Measurements from ENCODE around the gene JUP.
A peak's percentile ranks its signal among the peaks of the same experiment; 100 is the strongest.

JUP gene

DNA sequence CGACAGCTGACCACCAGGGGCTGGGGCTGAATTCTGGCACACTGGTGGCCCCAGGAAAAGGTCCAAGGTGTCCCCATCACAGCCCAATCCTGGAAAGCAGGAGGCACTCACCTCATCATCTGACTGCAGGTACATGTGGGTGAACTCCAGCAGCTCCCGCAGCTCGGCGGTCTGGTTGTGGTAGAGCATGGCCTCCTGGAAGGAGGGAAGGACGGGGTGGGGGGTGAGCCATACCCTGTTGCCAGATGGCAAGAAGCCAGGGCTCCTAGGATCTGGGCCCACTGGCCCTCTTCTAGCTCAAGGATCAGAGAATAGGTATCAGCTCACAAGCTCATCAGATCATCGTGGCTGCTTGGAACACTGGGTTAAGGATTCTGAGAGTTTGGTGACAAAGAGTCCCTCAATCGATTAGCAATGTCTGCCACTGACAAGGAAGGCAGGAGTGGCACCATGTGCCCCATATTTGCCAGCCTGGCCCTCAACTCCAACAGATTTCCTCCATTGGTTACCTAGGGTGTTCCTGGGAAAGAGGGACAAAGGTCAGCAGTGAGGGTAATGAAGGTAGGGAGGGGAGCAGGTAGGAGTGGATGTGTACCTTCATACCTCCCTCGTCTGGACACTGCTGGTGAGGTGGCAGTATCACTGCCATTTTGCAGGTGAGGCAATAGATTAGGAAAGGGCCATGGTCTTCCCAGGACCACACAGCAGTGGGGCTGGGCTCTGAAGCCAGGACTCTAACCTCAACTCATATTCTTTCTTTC, 20.4 kb upstream of the JUP start:
- DNase-seq = no peak

DNA sequence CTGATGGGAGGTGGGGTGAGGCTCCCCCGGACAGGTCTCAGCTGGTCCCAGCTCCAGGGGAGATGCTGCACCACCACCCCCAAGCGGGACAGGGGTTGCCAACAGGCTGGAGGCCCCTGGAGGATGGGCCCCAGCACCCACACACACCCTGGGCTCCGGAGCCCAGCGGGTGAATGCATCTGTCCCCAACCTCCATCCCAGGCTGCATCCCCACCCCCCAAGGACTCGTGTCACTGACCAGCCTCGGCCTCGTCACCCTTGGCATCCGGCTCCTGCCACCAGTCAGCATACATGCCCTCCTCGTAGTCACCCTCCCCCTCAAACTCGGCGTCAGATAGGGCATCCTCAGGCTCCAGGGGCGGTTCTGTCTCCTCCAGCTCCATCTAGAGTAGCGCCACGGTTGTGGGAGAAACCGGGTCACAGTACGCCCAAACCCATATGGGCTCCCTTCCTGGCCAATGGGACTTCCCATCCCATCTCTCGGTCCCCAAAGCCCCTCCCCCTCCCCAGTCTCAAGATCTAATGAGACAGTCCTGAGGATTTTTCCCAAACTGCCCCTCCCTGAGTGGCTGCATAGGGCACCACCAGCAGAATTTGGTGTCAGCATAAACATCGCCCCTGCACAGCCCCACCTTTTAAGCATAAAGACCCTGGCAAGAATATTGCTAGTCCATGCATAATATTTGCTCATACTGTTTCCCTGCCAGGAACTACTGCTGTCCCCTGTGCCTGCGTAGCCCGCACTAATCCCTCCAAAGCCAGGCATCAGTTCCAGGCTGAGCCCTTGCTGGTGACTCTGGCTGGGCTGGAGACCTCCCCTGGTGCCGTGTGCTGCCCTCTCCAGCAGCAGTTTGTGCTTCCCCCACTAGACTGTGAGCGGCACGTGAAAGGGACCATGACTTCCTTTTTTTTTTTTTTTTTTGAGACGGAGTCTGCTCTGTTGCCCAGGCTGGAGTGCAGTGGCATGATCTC, 16.8 kb upstream of the JUP start:
- no peak for DNase-seq

DNA sequence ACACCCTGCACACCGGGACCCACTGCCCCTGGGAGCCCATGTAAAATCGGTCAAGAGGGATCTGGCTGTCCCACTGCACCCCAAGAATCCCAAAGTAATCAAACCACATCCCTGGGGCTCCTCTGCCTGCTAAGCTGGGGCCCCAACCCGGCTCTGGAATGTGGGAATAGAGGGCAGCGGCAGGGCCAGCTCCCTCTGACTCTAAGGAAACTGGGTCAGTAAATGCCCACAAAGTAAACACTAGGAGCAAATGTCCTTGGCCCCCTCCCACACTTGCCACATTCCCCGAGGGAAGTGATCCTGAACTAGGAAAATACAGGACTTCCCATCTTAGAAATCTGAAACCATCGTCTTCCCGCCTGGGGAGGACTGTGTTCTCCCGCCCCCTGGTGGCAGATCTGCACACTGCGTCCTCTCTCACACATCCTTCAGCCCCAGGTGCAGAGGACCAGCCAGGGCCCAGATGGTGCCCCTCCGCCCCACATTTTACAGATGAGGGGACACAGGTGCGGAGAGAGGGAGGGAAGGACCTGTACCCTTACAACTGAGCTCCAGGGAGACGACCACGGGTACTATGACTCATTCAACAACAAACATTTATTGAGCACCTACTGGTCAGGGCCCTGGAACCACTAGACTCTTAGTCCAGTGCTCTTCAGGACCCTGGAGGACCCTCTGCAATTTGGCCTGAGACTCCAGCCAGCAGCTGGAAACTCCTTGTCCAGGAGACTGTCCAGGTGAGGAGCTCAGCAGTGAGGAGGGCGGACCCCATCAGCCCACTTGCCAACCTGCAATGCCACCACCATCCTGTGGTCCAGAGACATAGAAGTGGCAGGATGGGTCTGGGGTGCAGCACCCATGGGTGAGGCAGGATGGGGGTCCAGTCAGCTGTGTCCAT, 15.1 kb upstream of the JUP start:
- peak; percentile 80 for DNase-seq

DNA sequence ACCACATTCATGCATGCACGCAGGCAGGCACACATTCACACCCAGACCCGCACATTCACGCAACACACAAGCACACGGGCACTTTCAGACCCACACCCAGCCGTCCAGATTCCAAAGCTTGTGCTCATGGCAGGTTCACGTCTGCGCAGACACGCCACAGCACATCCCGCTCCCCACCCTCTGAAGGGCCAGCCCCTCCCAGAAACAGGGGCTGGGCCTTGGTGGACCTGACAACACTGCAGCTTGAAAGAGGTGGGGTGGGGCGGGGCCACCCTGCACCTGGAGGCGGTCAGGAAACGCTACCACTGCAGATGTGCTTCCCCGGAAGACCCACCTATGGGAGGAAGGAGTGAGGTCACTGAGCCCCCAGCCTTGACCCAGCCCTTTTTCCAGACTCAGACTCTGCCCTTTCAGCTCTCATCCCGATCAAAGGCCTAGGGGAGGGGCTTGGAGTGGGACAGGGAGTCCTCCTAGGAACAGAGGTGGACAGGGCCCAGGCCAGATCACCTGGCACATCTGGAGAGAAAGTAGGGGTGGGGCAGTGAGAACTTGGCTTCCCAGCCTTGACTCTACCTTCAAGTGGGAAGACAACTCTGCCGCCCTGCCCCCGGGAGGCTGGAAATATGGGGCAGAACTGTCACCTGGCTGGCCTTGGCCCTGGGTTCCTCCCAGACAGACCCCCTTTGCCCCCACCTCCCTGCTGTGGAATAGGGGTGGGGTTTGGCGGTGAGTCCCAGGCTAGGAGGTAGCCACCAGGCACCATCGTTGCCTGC, 14.3 kb upstream of the JUP start:
- DNase-seq = no peak

DNA sequence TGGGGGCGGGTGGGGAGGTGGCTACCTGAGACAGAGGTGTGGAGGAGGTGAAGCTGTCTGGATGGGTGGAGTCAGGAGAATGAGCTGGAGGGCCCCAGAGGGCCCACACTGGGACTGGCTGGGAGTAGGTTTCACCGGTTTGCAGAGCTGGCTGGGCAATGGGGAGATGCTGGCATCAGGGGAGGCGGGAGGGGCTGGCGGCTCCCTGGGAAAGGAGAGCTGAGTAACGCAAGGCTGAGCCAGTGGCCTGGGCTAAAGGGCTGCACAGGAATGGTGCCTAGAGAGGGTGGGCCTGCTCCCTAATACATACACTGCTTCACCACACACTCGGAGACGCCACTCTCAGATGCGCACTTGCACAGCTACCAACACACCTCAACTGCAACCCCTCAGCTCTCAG, 12.9 kb upstream of the JUP start:
- no peak for DNase-seq

DNA sequence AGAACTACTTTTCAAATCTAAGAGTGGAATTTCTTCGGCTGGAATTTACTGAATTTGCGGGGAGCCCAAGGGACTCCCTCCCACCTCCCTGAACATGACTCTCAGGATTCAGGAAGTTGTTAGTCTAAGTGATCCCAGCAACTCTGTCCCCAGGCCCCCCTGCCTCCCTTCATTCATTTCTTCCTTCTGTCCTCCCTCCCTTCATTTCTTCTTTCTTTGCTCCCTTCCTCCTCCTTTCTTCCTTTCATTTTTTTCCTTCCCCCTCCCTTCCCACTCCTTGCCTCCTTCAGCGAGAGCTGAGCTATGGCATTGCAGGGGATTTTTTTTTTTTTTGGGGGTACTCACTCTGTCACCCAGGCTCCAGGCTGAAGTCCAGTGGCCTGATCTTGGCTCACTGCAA, 10.9 kb upstream of the JUP start:
- no peak for DNase-seq

DNA sequence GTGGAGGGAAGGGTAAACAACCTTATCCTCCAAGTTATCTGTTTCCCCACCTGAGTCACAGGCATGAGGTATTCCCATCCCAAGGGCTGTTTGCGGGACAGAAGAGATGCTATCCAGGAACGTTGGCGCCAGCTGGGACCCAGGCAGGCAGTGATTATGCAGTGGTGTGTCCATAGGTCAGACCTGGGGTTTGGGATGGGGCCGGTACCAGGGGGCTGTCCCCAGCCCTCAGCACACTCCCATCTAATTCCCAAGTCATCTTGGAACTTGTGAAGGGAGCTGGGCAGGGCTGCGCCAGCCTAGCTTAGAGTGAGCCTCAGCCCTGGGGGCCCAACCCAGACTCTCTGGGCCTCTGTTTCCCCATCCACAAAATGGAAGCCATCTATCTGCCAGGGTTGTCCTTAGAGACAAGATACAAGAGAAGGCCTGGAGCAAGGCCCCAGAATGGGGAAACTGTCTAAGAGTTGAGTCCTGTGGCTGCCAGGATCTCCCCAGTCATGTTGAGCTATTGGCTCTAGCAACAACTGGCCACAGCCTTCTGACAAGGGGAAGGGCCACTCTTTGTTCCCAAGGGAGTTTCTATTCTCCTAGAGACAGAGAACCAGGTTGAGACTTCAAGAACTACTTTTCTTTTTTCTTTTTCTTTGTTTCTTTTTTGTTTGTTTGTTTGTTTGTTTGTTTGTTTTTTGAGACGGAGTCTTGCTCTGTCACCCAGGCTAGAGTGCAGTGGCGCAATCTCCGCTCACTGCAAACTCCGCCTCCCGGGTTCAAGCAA, 9.8 kb upstream of the JUP start:
- DNase-seq = no peak

DNA sequence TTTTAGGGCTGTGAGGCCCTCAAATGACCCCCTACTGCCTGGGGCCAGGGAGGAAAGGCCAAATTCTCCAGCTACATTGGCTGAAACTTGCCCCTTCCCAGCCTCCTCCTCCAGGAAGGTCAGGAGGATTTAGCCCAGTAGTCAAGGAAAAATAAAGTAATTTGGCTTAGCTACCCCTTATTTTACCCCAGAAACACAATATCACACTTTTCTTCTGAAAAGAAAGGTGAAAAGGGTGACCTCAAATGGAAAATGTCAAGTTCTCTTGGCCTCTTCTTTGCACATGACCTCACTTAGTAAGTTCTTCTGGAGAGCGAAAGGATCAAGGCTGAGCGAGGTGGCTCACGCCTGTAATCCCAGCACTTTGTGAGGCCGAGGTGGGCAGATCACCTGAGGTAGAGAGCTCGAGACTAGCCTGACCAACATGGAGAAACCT, 8.0 kb upstream of the JUP start:
- DNase-seq = no peak

DNA sequence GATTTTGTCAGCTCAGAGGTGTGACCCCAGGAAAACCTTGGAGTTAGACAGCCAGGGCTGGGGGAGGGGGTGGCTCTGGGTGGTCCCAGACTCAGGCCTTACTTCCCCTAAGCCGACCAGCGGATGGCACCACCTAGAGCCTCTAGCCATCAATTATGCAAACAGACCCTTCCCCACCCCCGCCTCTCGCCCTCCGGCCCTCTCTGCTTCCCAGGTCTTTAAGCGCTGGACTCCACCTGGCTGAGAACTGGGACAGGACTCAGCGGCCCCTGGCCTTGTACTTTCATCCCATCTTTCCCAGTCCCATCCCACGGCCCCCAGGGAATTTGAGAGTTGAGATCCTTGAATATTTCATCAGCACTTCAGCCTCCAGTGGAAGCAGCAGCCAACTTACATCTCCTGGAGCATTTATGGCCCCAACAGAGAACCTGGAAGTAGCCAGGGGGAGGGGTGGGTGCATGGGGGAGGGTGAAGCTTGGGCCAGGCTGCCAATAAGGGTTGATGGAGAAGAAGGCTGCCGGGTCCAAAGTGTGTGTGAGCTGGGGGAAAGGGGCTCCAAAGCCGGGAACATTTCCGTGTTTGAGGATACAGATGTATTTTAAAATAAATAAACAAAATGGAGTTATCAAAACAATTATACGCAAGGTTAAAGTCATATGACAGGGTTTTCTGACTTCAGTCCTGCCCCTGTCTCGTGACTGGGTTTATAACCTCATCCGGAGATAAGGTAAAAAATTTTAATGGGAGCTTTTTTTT, 7.5 kb upstream of the JUP start:
- DNase-seq = no peak

DNA sequence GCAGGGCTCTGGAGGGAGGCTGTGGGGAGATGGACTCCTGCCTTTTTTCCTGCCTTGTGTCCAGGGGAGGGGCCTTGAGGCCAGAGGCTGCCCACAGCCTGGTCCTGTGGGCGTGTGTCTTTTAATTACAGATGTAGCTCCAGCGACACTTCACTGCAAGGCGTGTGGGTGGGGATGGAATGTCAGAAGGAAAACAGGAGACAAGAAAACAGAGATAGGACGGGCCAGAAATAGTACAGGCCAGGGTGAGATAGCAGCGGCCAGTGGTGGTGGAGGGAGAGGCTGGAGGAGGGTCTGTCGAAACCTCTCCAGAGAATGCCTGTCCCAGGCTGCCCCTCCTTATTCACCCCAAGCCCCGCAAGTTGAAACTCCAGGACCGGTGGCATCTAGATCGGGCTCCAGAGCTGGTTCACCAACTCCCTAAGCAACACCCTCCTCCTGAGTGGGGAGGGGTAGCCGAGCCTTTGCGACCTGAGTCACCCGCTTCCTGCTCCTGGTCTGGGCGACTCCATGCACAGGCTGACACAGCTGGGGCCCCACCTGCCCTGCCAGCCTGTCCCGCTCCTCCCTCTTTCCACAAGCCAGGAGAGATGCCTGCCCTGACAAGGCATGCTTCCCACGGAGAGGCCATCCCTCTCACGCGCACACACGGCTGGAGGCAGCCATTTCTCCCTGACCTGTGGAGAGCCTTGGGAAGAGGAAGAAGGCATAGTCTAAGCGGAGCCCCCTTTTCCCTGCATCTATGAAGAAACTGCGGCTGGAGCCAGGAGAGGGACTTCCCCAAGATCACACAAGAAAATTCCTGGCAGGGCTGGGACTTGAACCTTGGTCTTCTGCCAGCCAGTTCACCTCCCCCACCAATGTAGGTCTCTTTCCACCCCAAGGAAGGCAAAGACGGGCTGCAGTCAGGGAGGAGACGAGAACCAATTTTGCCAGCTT, 6.6 kb upstream of the JUP start:
- no peak for DNase-seq

DNA sequence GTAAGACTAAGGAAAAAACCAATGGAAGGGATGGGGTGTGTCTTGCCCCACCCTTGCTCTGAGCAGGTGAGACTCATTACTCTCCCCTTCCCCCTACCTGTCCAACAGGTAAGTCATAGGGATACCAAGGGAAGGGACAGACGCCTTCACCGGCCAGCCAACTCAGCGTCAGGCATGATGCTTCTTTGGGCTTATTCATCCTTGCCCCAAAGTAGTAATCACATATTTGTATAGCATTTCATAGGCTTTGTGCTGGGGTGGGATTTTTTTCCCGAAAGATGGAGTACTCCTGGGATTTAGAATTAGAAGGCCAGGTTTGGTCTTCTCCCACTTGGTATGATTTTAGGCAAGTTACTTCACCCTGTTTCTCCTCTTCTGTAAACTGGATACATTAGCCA, 509 bp upstream of the JUP start:
- DNase-seq = no peak

DNA sequence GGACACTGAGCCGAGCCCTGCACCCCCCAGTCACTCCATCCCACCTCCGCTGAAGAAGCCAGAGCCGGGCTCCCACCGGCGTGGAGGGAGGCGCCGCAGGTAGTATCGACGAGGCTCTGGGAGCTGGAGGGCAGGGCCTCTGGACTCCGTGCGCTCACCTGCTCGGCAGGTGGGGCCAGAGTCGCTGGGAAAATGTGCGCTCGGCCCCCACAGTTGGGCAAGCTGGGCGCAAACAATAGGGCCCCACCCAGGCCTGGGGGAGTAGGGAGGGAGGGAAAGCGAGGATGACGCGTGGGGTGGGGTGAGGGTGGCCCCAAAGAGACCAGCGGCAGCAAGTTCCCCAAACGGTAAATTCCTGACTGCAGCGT, 668 bp downstream of the JUP start:
- DNase-seq = peak; percentile 30

DNA sequence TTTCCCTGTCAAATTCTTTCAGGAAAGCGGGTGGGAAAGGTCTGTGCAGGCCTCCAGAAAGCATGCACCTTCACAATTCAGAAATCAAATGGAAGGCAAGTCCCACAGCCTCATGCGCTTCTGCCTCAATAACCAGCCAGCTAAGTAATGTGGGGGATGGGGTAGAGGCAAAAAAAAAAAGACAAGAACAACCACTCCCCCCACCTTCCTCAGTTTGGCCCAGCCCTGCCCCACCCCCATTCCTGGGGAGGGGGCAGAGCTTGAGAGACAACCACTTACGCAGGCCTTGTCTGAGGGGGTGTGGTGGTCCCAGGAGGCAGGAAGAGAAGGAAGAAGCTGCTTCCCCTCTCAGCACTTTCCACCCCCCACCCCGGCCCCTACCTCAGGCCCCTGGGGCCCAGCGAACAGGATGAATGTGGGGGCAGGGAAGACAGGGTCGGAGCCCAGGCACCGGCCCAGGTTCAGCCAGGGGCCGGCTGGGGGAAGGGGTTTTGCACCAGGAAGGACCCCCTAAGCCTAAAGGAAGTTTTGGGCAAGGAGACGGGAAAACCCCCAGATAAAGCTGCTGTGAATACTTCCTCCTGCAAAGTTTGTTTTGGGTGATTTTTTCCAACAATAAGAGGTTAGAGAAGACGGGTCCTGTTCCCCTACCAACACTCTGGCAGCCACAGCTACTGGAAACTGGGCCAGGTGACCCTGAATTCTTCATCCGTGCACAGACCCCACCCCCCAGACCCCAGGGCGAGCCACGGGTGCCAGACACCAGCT, 1.2 kb downstream of the JUP start:
- DNase-seq = no peak

DNA sequence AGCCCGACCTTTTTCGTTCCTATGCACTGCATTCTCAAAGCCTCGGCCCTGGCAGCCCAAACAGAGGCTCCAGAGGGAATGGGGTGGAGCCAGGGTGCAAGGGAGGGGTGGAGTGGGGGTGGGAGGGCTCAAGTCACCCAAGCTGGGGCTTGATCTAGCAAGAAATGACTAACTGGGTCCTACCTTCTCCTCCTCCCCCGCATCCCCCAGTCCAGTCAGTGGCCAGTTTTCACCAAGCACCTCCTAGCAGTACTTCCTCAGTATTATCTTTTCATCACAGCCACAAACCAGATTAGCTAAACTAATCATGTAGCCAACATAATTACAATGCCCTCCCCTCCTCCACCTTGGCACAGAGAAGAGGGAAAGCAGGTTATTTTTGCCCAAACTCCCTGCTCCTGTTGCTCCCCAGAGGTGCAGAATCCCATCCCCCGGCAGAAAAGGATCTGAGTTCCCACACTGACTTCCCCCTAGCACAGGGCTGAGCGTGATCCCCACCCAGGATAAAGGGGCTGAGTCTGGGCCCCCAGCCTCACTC, 2.2 kb downstream of the JUP start:
- DNase-seq = no peak

DNA sequence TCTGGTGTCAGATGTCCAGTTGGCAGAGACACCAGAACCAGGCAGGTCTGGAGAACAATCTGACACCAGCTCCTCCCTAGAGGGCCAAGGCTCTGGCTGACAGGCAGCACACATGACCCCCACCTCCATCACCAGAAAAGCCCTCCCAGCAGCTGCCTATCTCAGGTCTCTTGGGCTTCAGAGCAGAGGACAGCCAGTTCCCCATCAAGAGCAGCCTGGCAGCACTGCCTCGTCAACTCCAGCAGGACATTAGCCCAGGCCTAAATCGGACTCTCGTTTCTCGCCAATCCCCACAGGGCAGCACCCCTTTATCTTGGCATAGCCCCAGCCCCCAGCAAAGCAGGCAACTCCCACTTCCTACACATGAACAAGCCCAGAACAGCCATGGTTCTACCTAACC, 4.4 kb downstream of the JUP start:
- no peak for DNase-seq

DNA sequence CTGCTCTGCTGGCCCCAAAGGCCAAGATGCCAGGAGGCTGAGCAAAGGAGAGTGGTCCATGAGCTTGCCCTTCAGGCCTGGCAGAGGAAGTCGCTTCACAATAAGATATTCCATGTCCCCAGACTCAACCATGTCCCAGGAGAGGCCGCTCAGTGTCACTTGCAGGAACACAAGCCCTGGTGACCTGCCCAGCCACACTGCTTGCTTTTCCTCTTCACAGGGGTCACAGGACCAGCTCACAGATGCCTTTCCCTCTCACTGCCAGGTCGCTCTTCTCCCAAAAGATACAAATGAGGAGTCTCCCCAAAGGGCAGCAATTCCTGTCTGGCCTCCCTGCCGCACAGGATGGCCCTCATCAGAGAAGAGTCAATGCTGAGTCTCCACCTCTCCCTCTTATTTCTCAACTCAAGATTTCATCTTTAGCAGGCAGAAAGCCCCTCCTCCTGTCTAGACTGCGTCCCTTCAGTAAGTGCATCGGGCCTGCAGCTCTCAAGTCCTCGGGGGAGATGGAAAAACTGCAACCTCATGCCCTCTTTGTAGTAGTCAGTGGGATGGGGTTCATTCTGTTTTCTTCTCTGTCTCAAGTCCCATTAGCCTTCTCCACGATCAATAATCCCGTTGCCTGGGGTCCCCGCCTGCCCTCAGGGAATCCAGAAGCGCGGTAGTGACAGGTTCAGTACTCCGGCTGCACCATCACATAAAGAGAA, 5.0 kb downstream of the JUP start:
- DNase-seq = no peak

DNA sequence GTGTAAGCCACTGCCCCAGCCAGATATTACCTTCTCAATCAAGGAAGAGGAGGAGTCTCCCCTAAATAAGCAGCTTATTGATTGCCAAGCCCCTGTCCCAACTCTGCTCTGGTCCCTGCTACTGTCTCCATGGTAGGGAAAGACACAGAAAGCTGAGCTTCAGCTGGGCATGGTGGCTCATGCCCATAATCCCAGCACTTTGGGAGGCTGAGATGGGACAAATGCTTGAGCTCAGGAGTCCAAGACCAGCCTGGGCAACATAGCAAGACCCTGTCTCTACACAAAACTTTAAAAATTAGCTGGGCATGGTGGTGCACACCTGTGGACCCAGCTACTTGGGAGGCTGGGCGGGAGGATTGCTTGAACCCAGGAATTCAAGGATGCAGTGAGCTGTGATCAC, 6.6 kb downstream of the JUP start:
- no peak for DNase-seq
